NCI-H1105 (cell line): ENCODE data around the gene MAGI1.
"Not testable (repeated sequence)": the region's sequence is repeated elsewhere in the genome, so short reads cannot be mapped to it uniquely, and the experiment has no call there.

Source experiments
- DNase-seq: peaks from one replicate; lab custom pipeline; 2025; lab: John Stamatoyannopoulos, UW

Gene MAGI1

DNA sequence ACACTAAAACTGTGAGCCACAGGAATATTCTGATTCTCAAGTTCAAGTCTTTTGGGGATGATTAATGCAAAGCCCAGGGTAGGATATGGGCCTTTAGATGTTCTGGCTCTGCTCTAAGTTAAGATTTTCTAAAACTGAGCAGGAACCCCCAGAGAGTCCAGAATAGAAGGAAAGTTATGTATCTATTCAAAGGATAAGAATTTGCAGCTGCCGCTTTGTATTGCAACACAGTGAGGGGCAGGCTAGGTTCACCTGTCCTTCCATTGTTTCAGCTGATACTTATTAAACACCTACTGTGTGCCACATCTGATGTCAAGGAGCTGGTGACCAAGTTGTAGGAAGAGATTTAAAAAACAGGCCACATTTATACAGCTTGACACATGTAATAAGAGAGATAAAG is 290.4 kb downstream of the MAGI1 start:
- no peak for DNase-seq

- no peak for DNase-seq
These were observed 291.9 kb downstream of the MAGI1 start for GRCh38 chr3:65746848-65747247.

DNA sequence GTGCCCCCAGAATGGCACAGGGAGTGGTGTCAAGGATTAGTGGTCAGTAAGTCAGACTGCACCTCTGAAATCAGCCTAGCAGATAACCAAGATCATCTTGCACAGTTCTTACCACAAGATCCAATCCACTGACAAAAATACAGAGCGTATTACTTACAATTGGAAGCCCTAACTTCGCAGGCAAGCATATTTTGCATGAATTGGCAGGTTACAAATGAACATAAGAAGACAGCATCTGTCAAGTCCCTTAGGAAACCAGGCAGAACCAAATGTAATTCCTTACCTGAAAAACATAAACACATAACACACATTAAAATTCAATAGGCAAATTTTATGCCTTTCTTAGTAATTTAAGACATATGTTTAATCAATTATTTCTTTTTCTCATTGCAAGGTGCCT is 293.4 kb downstream of the MAGI1 start:
- DNase-seq: no peak

DNA sequence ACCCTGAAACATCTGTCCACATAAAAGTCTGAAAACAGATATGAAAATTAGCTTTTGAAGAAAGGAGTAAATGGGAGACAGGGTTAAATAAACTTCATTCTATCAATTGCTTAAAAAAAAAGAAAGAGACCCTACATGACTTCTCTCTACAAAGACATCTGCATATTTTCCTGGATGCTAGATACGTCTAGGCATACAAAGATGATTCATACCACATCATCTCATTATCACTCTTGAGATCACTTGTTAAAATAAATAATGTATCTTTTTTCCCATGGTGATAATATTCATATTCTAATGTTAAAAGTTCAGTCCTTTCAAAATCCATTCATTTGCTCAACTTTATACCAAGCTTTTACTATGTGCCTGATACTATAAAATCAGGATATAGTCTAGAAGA is 295.8 kb downstream of the MAGI1 start:
- DNase-seq: no peak

GRCh38 chr3:65741540-65741939 is 297.2 kb downstream of the MAGI1 start:
- no peak for DNase-seq

GRCh38 chr3:65739901-65740541 is 298.7 kb downstream of the MAGI1 start:
- DNase-seq: no peak

DNA sequence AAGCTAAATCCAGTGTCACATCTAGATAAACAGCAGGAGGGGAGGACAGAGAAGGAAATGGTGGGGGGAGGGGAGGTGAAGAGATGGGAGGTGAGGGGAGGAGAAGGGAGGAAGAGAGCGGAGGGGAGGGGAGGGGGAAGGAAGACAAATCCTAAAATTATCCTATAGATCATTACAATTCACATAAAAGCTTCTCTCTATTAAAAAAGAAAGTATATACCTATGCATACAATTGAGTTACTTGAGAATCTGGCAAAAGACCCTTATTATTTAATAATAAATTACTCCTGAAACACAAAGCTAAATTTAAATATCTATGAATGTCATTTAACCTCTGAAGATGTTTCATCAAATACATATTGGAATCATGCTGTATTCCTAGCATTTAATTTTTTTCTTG is 303.9 kb downstream of the MAGI1 start:
- DNase-seq: no peak

DNA sequence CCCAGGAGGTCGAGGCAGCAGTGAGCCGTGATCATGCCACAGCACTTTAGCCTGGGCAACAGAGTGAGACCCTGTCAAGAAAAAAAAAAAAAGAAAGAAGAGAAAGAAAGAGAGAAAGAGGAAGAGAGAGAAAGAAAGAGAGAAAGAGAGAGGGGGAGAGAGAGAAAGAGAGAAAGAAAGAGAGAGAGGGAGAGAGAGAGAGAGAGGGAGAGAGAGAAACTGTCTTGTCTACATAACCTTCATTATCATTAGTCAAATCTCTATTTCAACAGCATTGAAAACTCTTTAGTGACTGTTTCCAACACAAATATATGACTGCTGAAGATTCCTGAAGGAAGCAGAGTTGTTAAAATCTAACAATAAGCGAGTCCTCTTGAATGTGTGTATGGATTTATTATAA is 304.3 kb downstream of the MAGI1 start:
- no peak for DNase-seq

GRCh38 chr3:65733459-65733858 is 305.3 kb downstream of the MAGI1 start:
- no peak for DNase-seq

- DNase-seq: peak; percentile 15
These were observed 306.4 kb downstream of the MAGI1 start for GRCh38 chr3:65732051-65732935.

- no peak for DNase-seq
These were observed 308.3 kb downstream of the MAGI1 start for GRCh38 chr3:65730449-65730848.

DNA sequence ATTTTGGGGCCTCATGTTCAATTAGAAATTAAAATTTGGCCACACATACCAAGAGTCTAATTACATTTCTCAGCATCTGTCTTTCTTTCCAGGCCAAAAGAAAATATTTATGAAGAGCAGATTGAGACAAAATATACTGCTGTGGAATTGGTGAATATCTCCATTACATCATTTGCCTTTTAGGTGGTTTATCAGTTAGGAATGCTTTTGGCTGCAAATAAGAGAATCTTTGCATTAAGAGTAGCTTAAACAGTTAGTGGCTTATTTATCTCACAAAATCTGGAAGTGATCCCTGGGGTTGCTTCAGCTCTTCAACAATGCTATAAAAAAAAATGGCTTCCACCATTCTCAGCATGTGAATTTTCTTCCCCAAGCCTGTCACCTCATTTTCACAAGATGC is 308.7 kb downstream of the MAGI1 start:
- DNase-seq: no peak

DNA sequence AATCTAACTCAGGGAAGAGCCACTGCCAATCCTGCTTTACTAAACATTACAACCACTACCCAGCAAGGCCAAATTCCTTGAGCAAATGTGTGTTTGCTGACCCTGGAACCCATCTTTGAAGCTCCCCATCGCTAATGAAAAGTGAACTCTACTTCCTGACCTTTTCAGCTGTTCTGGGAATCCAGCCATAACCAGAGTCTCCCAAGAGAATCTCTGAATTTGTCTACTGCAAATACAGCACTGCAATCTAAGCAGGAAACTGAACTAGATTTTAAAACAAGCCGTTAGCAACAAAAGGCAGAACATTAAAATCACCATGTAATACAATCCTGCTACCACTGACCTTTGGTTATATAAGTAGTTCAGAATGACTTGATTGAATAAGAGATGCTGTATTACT is 309.2 kb downstream of the MAGI1 start:
- no peak for DNase-seq

GRCh38 chr3:65728138-65728537 is 310.6 kb downstream of the MAGI1 start:
- no peak for DNase-seq

- DNase-seq: no peak
These were observed 314.7 kb downstream of the MAGI1 start for GRCh38 chr3:65723985-65724384.

DNA sequence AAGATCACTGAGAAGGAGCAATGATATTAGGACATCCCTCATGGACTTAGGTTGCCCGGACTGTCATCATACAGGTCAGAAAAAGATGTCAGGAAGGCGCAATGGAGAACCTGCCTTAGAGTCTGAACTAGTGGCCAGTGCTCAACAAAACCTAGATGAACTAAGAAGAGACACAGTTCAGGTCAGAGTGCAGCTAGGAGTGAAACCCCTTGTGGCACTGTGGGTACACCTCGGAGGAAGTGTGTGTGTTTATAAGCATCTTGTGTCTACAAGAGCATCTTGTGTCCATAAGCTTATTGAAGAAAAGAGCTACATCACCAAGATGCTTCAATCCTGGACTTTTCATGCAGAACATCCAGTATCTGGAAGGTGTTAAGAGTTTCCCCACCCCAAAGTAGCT is 315.7 kb downstream of the MAGI1 start:
- no peak for DNase-seq

- DNase-seq: no peak
These were observed 317.6 kb downstream of the MAGI1 start for GRCh38 chr3:65720989-65721737.

GRCh38 chr3:65719639-65720038 is 319.1 kb downstream of the MAGI1 start:
- not testable (repeated sequence) for DNase-seq

- DNase-seq: no peak
These were observed 320.9 kb downstream of the MAGI1 start for GRCh38 chr3:65717676-65718346.

DNA sequence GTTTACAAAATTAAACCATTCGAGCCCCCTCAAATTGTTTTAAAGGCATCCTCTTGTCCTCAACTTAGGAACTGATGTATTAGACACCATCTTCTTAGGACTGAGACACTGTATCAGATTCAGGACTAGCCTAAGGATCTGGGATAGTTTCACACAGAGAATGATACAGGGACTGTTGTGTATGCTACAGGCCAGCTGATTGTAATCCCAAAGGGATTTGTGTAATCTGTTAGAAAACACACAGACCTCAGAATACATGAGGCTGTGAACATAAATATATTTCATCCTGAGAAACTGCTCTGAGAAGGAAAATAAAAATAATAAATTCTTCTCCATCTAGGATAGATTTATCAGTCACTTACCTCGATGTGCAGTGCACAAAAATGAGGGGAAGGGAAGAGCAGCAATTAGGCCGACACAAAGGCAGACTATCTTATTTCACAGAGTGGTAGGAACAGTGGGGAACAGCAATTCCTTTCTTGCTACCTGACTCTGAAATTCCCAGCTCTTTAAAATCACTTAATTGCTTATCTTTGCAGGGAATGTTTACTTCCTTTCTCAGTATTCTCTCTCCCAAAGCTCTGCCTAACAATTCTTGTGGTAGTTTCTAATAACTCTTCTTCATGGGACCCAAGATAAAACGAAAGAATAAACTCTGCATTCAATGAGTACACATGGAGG is 322.5 kb downstream of the MAGI1 start:
- DNase-seq: no peak

- DNase-seq: no peak
These were observed 324.6 kb downstream of the MAGI1 start for GRCh38 chr3:65714134-65714533.

- DNase-seq: no peak
These were observed 325.7 kb downstream of the MAGI1 start for GRCh38 chr3:65713016-65713415.
